ENCODE measurements around the gene NUP93.

- TF ChIP-seq POLR2A (IDR thresholded peaks at IDR 0.05; ENCODE audit: low read depth, low read length) = no peak
- TF ChIP-seq MYC (IDR thresholded peaks at IDR 0.05; ENCODE audit: low read depth, low read length) = no peak
- no peak for TF ChIP-seq CTCF (IDR thresholded peaks at IDR 0.05; ENCODE audit: extremely low read depth in 1 of 2, insufficient read depth in 1 of 2, low read depth in 1 of 2, low read length in 2 of 2)
- no peak for TF ChIP-seq GATA2 (IDR thresholded peaks at IDR 0.05; ENCODE audit: insufficient read depth, insufficient read length, low read depth, low read length)
- TF ChIP-seq POLR2AphosphoS5 (IDR thresholded peaks at IDR 0.05; ENCODE audit: insufficient read depth, low read depth, low read length) = no peak
- no peak for TF ChIP-seq EZH2 (IDR thresholded peaks at IDR 0.05; ENCODE audit: borderline replicate concordance, low read depth, low read length, severe bottlenecking)
- no peak for TF ChIP-seq JUN (IDR thresholded peaks at IDR 0.05; ENCODE audit: borderline replicate concordance, insufficient read depth, insufficient read length, low read depth)
These were observed 84.9 kb downstream of the NUP93 start for GRCh38 chr16:56814537-56815432.
